MG63 (cell line): Measurements from ENCODE around the gene FALEC. TPM values are rescaled to one million over a fixed set of nuclear protein-coding genes. Genes with fewer than 3 reads are reported as not detected.

ENCODE experiments used
- DNase-seq: peaks from one replicate; pipeline ENCODE4 v3.0.0-alpha.2; 2020
- H3K27me3 ChIP-seq: fragments of 250-450 bp; sonication (Bioruptor Pico); 2 replicates; pipeline ENCODE4 v1.5.1; 2020; ENCODE audit warnings: mild to moderate bottlenecking, moderate library complexity
- H3K36me3 ChIP-seq: fragments of 250-450 bp; sonication (Bioruptor Pico); 2 replicates; pipeline ENCODE4 v1.5.1; 2020; ENCODE audit warnings: mild to moderate bottlenecking, moderate library complexity
- H3K4me3 ChIP-seq: fragments of 250-450 bp; sonication (Bioruptor Pico); 2 replicates; pipeline ENCODE4 v1.5.1; 2020; ENCODE audit warnings: mild to moderate bottlenecking, moderate library complexity
- H3K9me3 ChIP-seq: fragments of 250-450 bp; sonication (Bioruptor Pico); 2 replicates; pipeline ENCODE4 v1.5.1; 2020; ENCODE audit warnings: mild to moderate bottlenecking, moderate library complexity
- total RNA-seq: library from RNA; depleted of rRNA; stranded (reverse); fragments of >200 nt; shearing (Covaris generic); gene quantifications from 2 replicates; pipeline ENCODE4 v1.2.3, GENCODE V29; 2014; ENCODE audit warnings: low replicate concordance

FALEC gene
- total RNA-seq, 1 experiment from 2014 or later = not detected

DNA sequence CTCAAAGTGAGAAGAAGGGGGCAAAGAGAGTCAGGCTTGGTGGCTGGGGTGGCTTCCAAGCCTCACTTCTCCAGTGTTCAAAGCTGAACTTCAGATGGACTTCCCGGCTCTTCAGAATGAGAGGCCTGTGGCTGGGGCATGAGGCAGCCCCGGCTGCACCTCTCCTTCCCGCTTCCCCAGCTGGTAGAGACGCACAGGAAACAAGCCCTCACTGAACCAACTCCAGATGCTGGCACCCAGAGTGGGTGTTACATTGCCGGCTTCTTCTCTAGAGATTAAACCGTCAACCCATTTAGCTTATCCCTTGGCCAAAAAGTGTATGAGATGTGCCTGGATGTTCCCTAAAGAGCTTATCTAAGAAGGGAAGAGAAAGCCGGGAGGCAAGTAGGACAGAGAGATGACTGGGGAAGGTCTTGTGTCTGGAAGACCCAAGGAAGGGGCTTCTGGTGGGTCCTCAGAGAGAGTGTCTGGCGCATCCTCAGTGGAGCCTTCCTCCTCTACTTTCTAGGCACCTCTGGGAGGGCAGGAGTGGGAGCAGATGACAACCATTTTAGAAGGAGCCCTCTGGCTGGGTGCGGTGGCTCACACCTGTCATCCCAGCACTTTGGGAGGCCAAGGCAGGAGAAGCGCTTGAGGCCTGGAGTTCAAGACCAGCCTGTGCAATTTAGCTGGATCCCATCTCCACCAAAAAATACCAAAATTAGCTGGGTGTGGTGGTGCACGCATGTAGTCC, 35.7 kb downstream of the FALEC start:
- DNase-seq = no peak
- Histone ChIP-seq H3K36me3 (peaks cover 7% of the 10 kb centered on the region), H3K4me3 (no peak overlapping the region), H3K9me3 (no peaks in the 10 kb centered on the region), H3K27me3 (no peaks in the 10 kb centered on the region)

DNA sequence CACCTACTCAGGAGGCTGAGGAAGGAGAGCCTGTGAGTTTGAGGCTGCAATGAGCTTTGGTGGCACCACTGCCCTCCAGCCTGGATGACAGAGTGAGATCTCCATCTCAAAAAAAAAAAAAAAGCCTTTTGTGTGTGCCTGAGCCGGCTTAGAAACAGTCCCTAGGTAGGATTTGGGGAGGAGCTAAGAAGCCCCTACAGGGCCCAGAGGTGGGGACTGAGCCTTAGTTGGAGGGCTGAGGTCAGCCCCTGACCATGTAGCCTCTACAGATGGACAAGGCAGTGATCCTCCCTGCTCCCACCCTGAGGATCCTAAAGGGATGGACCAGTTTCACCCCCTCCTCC, 36.2 kb downstream of the FALEC start:
- no peak for DNase-seq
- no peaks in the 10 kb centered on the region for H3K9me3 ChIP-seq
- H3K4me3 ChIP-seq = no peak overlapping the region
- peaks cover 7% of the 10 kb centered on the region for H3K36me3 ChIP-seq
- H3K27me3 ChIP-seq = no peaks in the 10 kb centered on the region

DNA sequence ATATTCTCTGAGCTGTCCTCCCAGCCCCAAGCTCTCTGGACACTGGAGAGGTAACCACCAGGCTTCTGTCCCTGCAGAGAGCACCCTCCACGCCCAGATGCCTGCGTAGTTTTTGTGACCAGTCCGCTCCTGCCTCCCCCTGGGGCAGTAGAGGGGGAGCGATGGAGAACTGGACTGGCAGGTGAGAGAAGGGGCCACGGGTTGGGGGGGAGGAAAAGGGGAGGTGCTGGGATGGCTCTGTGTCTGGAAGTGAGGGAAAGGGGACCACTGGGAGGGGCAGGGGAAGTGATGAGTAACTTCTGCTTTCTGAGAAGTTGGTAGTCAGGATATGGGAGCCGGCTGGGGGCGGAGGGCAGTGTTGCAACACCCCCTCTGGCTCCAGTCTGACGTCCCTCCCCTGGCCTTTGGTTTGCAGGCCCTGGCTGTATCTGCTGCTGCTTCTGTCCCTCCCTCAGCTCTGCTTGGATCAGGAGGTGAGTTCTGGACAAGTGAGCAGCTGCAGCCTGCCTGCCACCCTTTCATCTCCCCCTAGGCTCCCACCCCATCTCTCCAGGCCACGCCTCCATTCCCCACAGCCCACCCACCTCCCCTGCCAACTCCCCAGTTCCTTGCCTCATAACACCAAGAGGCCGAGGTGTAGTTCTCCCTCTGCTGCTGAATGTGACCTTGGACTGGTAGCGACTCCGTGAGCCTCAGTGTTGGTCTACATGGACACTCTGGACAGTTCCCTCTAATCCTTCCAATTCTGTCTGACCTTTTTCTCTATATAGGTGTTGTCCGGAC, 36.8 kb downstream of the FALEC start:
- no peak overlapping the region for H3K4me3 ChIP-seq
- H3K9me3 ChIP-seq = no peaks in the 10 kb centered on the region
- H3K36me3 ChIP-seq = peaks cover 8% of the 10 kb centered on the region
- peak; percentile 90 for DNase-seq
- H3K27me3 ChIP-seq = no peaks in the 10 kb centered on the region

- Histone ChIP-seq H3K36me3 (peaks cover 9% of the 10 kb centered on the region), H3K4me3 (no peak overlapping the region), H3K27me3 (no peaks in the 10 kb centered on the region), H3K9me3 (no peaks in the 10 kb centered on the region)
- DNase-seq = no peak
These were observed 37.3 kb downstream of the FALEC start for GRCh38 chr1:150552911-150553289.

DNA sequence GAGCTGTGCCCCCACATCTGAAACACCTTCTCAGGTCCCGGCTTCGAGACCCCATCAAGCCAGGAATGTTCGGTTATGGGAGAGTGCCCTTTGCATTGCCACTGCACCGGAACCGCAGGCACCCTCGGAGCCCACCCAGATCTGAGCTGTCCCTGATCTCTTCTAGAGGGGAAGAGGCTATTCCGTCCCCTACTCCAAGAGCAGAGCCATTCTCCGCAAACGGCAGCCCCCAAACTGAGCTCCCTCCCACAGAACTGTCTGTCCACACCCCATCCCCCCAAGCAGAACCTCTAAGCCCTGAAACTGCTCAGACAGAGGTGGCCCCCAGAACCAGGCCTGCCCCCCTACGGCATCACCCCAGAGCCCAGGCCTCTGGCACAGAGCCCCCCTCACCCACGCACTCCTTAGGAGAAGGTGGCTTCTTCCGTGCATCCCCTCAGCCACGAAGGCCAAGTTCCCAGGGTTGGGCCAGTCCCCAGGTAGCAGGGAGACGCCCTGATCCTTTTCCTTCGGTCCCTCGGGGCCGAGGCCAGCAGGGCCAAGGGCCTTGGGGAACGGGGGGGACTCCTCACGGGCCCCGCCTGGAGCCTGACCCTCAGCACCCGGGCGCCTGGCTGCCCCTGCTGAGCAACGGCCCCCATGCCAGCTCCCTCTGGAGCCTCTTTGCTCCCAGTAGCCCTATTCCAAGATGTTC, 38.0 kb downstream of the FALEC start:
- DNase-seq = no peak
- peaks cover 9% of the 10 kb centered on the region for H3K36me3 ChIP-seq
- no peak overlapping the region for H3K4me3 ChIP-seq
- H3K27me3 ChIP-seq = no peaks in the 10 kb centered on the region
- no peaks in the 10 kb centered on the region for H3K9me3 ChIP-seq

DNA sequence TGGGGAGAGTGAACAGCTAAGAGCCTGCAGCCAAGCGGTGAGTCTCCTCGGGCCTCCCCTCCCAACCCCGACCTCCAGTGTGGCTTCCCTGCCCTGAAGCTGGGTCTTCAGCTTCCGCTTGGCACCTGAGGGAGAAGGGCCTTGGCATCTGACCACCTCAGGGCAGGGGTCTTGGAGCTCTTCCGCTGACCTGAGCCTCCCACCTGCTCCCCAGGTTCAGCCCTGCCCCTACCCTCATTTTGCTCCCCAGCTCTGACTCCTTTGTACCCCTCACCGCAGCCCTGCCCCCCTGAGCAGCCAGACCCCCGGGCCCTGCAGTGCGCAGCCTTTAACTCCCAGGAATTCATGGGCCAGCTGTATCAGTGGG, 38.5 kb downstream of the FALEC start:
- peaks cover 9% of the 10 kb centered on the region for H3K36me3 ChIP-seq
- no peak overlapping the region for H3K4me3 ChIP-seq
- no peaks in the 10 kb centered on the region for H3K27me3 ChIP-seq
- no peak for DNase-seq
- no peaks in the 10 kb centered on the region for H3K9me3 ChIP-seq

GRCh38 chr1:150555198-150555970, 39.8 kb downstream of the FALEC start:
- DNase-seq = no peak
- H3K27me3 ChIP-seq = no peaks in the 10 kb centered on the region
- H3K4me3 ChIP-seq = no peak overlapping the region
- peaks cover 9% of the 10 kb centered on the region for H3K36me3 ChIP-seq
- no peaks in the 10 kb centered on the region for H3K9me3 ChIP-seq

GRCh38 chr1:150555971-150556865, 40.7 kb downstream of the FALEC start:
- H3K9me3 ChIP-seq = no peaks in the 10 kb centered on the region
- peaks cover 9% of the 10 kb centered on the region for H3K36me3 ChIP-seq
- H3K27me3 ChIP-seq = no peaks in the 10 kb centered on the region
- no peak for DNase-seq
- no peak overlapping the region for H3K4me3 ChIP-seq

DNA sequence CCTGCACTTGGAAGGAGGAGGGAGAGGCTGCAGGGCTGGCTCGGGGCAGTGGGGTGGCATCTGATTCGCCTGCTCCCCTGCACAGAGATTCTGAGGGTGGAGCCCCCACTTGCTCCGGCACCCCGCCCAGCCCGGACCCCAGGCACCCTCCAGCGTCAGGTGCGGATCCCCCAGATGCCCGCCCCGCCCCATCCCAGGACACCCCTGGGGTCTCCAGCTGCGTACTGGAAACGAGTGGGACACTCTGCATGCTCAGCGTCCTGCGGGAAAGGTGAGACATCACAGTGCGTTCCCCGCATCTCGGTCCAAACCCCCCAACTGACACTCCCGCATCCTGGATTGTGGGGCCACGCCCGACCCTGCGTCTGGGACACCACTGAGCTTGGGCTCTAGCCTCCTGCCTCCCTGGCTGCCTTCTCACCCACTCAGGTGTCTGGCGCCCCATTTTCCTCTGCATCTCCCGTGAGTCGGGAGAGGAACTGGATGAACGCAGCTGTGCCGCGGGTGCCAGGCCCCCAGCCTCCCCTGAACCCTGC, 41.6 kb downstream of the FALEC start:
- H3K27me3 ChIP-seq = no peaks in the 10 kb centered on the region
- no peak overlapping the region for H3K4me3 ChIP-seq
- H3K36me3 ChIP-seq = peaks cover 9% of the 10 kb centered on the region
- no peaks in the 10 kb centered on the region for H3K9me3 ChIP-seq
- DNase-seq = no peak

DNA sequence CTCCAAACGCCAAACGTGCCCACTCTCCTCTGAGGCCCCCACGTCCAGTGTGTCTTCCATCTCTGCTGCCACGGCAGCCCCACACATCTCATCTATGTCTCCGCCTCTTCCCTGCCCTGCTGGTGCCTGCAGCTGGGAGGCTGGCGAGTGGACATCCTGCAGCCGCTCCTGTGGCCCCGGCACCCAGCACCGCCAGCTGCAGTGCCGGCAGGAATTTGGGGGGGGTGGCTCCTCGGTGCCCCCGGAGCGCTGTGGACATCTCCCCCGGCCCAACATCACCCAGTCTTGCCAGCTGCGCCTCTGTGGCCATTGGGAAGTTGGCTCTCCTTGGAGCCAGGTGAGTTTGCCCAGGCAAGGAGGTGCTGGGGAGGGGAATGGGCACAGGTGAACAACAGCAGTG, 42.3 kb downstream of the FALEC start:
- DNase-seq = no peak
- Histone ChIP-seq H3K27me3 (no peaks in the 10 kb centered on the region), H3K4me3 (no peak overlapping the region), H3K9me3 (no peaks in the 10 kb centered on the region), H3K36me3 (peaks cover 9% of the 10 kb centered on the region)

DNA sequence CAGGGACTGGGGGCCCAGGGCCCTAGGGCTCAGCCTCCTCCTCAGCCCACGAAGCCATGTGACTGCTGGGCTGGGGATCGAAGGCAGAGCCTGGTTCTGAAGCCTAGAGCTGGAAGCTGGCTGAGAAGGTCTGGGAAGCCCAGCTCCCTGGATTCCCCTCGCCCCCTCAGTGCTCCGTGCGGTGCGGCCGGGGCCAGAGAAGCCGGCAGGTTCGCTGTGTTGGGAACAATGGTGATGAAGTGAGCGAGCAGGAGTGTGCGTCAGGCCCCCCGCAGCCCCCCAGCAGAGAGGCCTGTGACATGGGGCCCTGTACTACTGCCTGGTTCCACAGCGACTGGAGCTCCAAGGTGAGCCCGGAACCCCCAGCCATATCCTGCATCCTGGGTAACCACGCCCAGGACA, 42.8 kb downstream of the FALEC start:
- Histone ChIP-seq H3K27me3 (no peaks in the 10 kb centered on the region), H3K9me3 (no peaks in the 10 kb centered on the region), H3K36me3 (peaks cover 9% of the 10 kb centered on the region), H3K4me3 (no peak overlapping the region)
- no peak for DNase-seq

DNA sequence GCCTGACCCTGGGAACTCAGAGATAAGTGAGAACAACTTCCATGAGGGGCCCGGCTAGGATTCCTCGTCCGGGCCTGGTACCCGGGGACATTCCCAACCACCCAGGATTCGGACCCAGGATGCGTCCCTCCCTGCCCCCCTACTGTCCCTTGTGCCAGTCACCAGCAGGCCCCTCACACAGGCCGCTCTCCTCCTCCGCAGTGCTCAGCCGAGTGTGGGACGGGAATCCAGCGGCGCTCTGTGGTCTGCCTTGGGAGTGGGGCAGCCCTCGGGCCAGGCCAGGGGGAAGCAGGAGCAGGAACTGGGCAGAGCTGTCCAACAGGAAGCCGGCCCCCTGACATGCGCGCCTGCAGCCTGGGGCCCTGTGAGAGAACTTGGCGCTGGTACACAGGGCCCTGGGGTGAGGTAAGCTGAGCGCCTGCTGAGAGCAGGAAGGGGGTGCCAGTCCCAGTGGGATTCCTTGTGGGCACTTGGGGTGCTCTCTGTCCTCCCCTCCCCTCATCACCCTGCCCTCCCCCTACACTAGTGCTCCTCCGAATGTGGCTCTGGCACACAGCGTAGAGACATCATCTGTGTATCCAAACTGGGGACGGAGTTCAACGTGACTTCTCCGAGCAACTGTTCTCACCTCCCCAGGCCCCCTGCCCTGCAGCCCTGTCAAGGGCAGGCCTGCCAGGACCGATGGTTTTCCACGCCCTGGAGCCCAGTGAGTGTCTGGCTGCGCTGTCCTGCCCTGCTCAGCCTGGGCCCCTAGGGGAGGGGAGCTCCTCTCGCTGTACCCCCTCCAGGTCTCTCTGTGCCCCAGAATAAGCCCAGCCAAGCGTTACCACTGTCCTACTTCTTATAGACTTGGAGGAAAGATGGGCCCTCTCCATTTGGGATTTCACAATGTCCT, 43.5 kb downstream of the FALEC start:
- Histone ChIP-seq H3K4me3 (no peak overlapping the region), H3K27me3 (no peaks in the 10 kb centered on the region), H3K36me3 (peaks cover 9% of the 10 kb centered on the region), H3K9me3 (no peaks in the 10 kb centered on the region)
- DNase-seq = no peak

GRCh38 chr1:150559656-150560010, 44.1 kb downstream of the FALEC start:
- no peaks in the 10 kb centered on the region for H3K27me3 ChIP-seq

GRCh38 chr1:150560011-150560438, 44.5 kb downstream of the FALEC start:
- DNase-seq = peak; percentile 55
- H3K4me3 ChIP-seq = no peak overlapping the region
- peaks cover 9% of the 10 kb centered on the region for H3K36me3 ChIP-seq

More at GRCh38 chr1:150559656-150560010, 44.1 kb downstream of the FALEC start:
- no peaks in the 10 kb centered on the region for H3K9me3 ChIP-seq
- H3K36me3 ChIP-seq = peaks cover 9% of the 10 kb centered on the region
- H3K4me3 ChIP-seq = no peak overlapping the region
- no peak for DNase-seq

More at GRCh38 chr1:150560011-150560438, 44.5 kb downstream of the FALEC start:
- H3K9me3 ChIP-seq = no peaks in the 10 kb centered on the region
- H3K27me3 ChIP-seq = no peaks in the 10 kb centered on the region
